Measurements from ENCODE around the gene SCAMP2. TPM values are rescaled to one million over a fixed set of nuclear protein-coding genes. Genes with fewer than 3 reads are reported as not detected.

Gene SCAMP2
- total RNA-seq, 4 donors from 2014 or later = 55.5 to 99.4 (median 63.7) TPM

DNA sequence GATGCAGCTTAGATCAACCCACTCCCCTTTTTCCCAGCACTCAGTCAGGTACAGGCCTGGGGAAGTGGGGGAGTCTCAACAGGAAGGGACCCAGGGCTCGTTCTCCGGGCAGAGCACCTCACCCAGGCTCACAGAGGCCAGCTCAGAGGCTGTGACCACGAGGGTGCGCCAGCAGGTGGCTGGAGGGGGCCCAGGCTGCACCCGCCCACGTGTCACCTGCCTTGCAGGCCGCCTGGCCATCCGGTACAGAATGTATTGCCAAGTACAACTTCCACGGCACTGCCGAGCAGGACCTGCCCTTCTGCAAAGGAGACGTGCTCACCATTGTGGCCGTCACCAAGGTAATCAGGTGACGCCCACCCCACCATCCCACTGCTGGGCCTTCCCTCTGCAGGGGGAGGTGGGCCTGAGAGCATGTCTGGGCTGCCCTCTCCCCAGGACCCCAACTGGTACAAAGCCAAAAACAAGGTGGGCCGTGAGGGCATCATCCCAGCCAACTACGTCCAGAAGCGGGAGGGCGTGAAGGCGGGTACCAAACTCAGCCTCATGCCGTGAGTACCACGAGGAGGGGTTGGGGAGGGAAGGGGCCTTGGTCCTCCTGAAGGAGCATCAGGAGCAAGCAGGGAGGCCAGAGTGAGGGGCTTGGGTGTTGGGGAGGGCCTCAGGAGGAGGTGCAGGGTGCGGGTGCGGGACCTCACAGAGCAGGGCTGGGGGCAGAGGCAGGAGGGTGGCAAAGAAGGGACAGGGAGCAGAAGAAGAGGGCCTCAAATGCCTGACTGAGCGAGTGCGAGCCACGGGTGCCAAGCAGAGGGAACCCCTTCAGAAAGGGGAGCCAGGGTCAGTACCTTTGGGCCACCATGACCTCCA, 74.5 kb downstream of the SCAMP2 start:
- TF ChIP-seq, protein P1, sequence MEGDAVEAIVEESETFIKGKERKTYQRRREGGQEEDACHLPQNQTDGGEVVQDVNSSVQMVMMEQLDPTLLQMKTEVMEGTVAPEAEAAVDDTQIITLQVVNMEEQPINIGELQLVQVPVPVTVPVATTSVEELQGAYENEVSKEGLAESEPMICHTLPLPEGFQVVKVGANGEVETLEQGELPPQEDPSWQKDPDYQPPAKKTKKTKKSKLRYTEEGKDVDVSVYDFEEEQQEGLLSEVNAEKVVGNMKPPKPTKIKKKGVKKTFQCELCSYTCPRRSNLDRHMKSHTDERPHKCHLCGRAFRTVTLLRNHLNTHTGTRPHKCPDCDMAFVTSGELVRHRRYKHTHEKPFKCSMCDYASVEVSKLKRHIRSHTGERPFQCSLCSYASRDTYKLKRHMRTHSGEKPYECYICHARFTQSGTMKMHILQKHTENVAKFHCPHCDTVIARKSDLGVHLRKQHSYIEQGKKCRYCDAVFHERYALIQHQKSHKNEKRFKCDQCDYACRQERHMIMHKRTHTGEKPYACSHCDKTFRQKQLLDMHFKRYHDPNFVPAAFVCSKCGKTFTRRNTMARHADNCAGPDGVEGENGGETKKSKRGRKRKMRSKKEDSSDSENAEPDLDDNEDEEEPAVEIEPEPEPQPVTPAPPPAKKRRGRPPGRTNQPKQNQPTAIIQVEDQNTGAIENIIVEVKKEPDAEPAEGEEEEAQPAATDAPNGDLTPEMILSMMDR (IDR thresholded peaks at IDR 0.05) = no peak
- ATAC-seq (ENCODE audit: low FRiP score) (no peak), DNase-seq (ENCODE audit: low spot score) (no peak)

DNA sequence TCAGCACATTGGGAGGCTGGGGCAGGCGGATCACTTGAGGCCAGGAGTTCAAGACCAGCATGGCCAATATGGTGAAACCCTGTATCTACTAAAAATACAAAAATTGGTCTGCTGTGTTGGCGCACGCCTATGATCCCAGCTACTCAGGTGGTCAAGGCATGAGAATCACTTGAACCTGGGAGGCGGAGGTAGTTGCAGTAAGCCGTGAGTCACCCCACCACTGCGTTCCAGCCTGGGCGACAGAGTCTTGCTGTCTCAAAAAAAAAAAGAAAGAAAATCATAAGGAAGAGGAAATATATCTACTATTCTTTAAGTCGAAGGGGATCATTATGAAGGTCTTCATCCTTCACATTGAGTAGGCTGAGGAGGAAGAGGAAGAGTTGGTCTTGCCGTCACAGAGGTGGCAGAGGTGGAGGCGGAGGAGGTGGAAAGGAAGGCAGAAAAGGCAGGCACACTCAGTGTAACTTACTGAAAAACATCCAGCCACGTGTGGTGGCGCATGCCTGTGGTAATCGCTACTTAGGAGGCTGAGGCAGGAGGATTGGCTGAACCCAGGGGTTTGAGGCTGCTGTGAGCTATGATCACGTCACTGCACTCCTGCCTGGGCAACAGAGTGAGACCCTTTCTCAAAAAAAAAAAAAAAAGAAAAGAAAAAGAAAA, 77.1 kb downstream of the SCAMP2 start:
- TF ChIP-seq, protein P1 (IDR thresholded peaks at IDR 0.05) = no peak
- DNase-seq (ENCODE audit: low spot score) (no peak), ATAC-seq (ENCODE audit: low FRiP score) (no peak)

DNA sequence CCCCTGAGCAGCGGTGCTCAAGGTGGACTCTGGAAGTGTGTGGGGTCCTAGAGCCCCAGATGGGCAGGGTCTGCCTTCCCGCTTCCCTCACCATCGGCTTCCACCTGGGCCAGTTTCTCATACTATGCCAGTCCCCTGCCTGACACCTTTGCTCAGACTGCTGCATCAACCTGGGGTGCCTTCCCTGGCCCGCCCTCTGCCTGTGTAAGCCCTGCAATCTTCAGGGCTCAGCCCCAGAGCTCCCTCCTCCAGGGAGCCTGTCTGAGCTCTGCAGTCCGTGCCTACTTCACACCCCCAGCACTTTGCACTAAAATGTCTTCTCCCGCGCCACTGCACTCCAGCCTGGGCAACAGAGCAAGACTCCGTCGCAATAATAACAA, 78.2 kb downstream of the SCAMP2 start:
- ATAC-seq (ENCODE audit: low FRiP score) = no peak

DNA sequence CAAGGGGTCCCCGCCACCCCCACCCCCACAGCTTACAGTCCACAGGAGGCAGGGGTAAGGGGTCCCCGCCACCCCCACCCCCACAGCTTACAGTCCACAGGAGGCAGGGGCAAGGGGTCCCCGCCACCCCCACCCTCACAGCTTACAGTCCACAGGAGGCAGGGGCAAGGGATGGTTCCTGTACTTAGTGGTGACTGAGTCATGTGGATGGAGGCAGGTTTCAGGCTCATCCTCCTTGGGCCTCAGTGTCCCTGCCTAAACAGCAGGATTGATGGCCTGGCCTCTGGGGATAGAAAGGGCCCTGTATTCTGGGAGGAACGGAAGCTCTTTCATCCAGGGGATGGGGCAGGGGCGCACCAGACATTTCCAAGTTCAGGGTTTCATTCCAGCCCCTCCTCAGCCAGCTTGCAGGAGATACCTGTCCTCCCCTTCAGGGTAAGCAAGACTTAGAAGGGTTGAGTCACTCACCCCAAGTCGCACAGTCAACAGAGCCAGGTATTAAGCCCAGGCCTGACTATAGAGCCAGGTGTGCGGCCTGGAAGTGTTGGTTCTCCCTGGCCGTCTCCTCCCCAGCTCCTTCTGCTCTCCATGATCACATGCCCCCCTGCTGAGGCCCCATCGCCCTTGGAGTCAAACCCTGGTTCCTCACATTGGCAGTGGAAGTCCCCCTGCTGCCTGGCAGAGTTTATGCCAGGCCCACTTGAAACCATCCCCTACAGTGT, 78.8 kb downstream of the SCAMP2 start:
- ATAC-seq (ENCODE audit: low FRiP score) (no peak), DNase-seq (ENCODE audit: low spot score) (no peak)
- TF ChIP-seq, protein P1 (IDR thresholded peaks at IDR 0.05) = no peak

More for the DNA sequence above, 78.2 kb downstream of the SCAMP2 start:
- no peak for DNase-seq (ENCODE audit: low spot score)
- TF ChIP-seq, protein P1 (IDR thresholded peaks at IDR 0.05) = no peak

Small RNAs within 50 kb of the gene (small RNA-seq; reads per million reads assigned to genes)
- gene CPLX3 (not detected), gene MIR6882 (not detected)

Other genes with a start within 250 kb of the SCAMP2 start
- gene EDC3, start 177.3 kb downstream of the SCAMP2 start, total RNA-seq = 10 to 100 TPM; 12.7 to 22.7 (median 15.2) TPM
- gene CYP1A1, start 147.8 kb downstream of the SCAMP2 start, total RNA-seq = 1 to 10 TPM in 3 of 4 donors, not detected in 1; 1.9 to 8.3 (median 3.6) TPM
- gene CYP1A2, start 124.5 kb downstream of the SCAMP2 start, total RNA-seq = under 1 TPM in 1 of 4 donors, not detected in 3; 0.37 TPM
- gene CSK, start 91.3 kb downstream of the SCAMP2 start, total RNA-seq = 10 to 100 TPM; 11.6 to 43.2 (median 28.2) TPM
- not detected for gene LMAN1L, start 60.5 kb downstream of the SCAMP2 start, total RNA-seq
- not detected for gene CPLX3, start 46.7 kb downstream of the SCAMP2 start, total RNA-seq
- 10 to 100 TPM; 23.2 to 52.6 (median 41.4) TPM for gene ULK3, start 30.2 kb downstream of the SCAMP2 start, total RNA-seq
- gene MPI, start 16.7 kb upstream of the SCAMP2 start, total RNA-seq = 10 to 100 TPM; 35.9 to 52.2 (median 44.7) TPM
- gene FAM219B, start 33.5 kb upstream of the SCAMP2 start, total RNA-seq = 10 to 100 TPM; 45.0 to 89.9 (median 59.8) TPM
- 100 to 1,000 TPM in 1 of 4 donors, 10 to 100 TPM in 3; 47.6 to 103 (median 69.7) TPM for gene COX5A, start 64.7 kb upstream of the SCAMP2 start, total RNA-seq
- gene RPP25, start 83.4 kb upstream of the SCAMP2 start, total RNA-seq = 10 to 100 TPM in 2 of 4 donors, 1 to 10 TPM in 2; 6.9 to 14.4 (median 9.4) TPM
- 1 to 10 TPM in 3 of 4 donors, under 1 TPM in 1; 0.60 to 4.6 (median 2.6) TPM for gene SCAMP5, start 122.2 kb upstream of the SCAMP2 start, total RNA-seq
- gene PPCDC, start 150.2 kb upstream of the SCAMP2 start, total RNA-seq = 10 to 100 TPM in 3 of 4 donors, 1 to 10 TPM in 1; 9.7 to 21.5 (median 13.6) TPM

Measured in omental fat pad (tissue), 4 donors.